Ovary (tissue), 3 donors: Measurements from ENCODE around the gene APH1A.

Experiments used
- CTCF ChIP-seq, 3 donors: fragments of 450-650 bp in 2 of 3; fragments of 200-600 bp in 1 of 3; IDR thresholded peaks; one replicate each; pipeline versions ENCODE4 v1.5.1 to v1.8.0; 2016 to 2022; ENCODE audit warnings: antibody characterized with exemption in 3 of 3, mild to moderate bottlenecking in 1 of 3
- EP300 ChIP-seq: sonication (generic); formaldehyde crosslinking; IDR thresholded peaks from one replicate; pipeline ENCODE4 v1.6.1; 2017; ENCODE audit warnings: antibody characterized with exemption
- POLR2A ChIP-seq: fragments of 450-650 bp; IDR thresholded peaks from one replicate; pipeline ENCODE4 v1.6.1; 2017; ENCODE audit warnings: antibody characterized with exemption, mild to moderate bottlenecking, moderate library complexity
- donor health status: DM: no; HTN: no; CAD: no.

GRCh38 chr1:150221552-150221951, 47.3 kb downstream of the APH1A start:
- no peak for TF ChIP-seq EP300
- TF ChIP-seq CTCF (IDR thresholded peaks at IDR 0.05): no peak
- no peak for TF ChIP-seq POLR2A
